HG02938 (cell line): Measurements from ENCODE around the gene FAM168B.

Experiments used
- ATAC-seq: cut with Tn5 transposase; IDR thresholded peaks from one replicate; pipeline ENCODE4 v1.9.1; 2021; ENCODE audit warnings: mild to moderate bottlenecking, moderate library complexity; ENCODE audit not compliant: unreplicated experiment

FAM168B gene

GRCh38 chr2:131040661-131041401, 52.4 kb downstream of the FAM168B start:
- no peak for ATAC-seq

- no peak for ATAC-seq
Observed at GRCh38 chr2:131039908-131040660, 53.2 kb downstream of the FAM168B start.

GRCh38 chr2:131039535-131039907, 53.7 kb downstream of the FAM168B start:
- ATAC-seq, result no peak

GRCh38 chr2:131039101-131039440, 54.2 kb downstream of the FAM168B start:
- no peak for ATAC-seq

- no peak for ATAC-seq
Observed at GRCh38 chr2:131038258-131039100, 54.8 kb downstream of the FAM168B start.

- ATAC-seq, result no peak
Observed at GRCh38 chr2:131037398-131038257, 55.6 kb downstream of the FAM168B start.

GRCh38 chr2:131036696-131037397, 56.4 kb downstream of the FAM168B start:
- no peak for ATAC-seq

GRCh38 chr2:131036269-131036668, 57.0 kb downstream of the FAM168B start:
- ATAC-seq, result no peak

- ATAC-seq, result no peak
Observed at GRCh38 chr2:131035826-131036231, 57.4 kb downstream of the FAM168B start.

- ATAC-seq, result no peak
Observed at GRCh38 chr2:131035112-131035825, 58.0 kb downstream of the FAM168B start.

- ATAC-seq, result no peak
Observed at GRCh38 chr2:131034122-131035051, 58.9 kb downstream of the FAM168B start.

- ATAC-seq, result no peak
Observed at GRCh38 chr2:131033786-131034121, 59.5 kb downstream of the FAM168B start.

GRCh38 chr2:131032393-131032836, 60.8 kb downstream of the FAM168B start:
- no peak for ATAC-seq

- no peak for ATAC-seq
Observed at GRCh38 chr2:131031875-131032274, 61.4 kb downstream of the FAM168B start.

- no peak for ATAC-seq
Observed at GRCh38 chr2:131031431-131031841, 61.8 kb downstream of the FAM168B start.

GRCh38 chr2:131030478-131030971, 62.7 kb downstream of the FAM168B start:
- no peak for ATAC-seq

- no peak for ATAC-seq
Observed at GRCh38 chr2:131029812-131030211, 63.4 kb downstream of the FAM168B start.
